GM18511 (cell line): ENCODE measurements around the gene TPGS1.

Experiments
- ATAC-seq: cut with Tn5 transposase; IDR thresholded peaks from one replicate; pipeline ENCODE4 v1.9.1; 2021; ENCODE audit warnings: mild to moderate bottlenecking, moderate library complexity; ENCODE audit not compliant: unreplicated experiment

The TPGS1 gene, protein sequence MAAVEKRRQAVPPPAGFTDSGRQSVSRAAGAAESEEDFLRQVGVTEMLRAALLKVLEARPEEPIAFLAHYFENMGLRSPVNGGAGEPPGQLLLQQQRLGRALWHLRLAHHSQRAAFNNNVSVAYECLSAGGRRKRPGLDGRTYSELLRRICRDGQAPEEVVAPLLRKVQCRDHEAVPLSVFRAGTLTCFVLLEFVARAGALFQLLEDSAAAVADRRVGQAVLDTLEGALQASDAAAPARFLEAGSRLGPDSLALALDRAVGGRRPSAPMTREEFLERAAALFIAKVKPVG

DNA sequence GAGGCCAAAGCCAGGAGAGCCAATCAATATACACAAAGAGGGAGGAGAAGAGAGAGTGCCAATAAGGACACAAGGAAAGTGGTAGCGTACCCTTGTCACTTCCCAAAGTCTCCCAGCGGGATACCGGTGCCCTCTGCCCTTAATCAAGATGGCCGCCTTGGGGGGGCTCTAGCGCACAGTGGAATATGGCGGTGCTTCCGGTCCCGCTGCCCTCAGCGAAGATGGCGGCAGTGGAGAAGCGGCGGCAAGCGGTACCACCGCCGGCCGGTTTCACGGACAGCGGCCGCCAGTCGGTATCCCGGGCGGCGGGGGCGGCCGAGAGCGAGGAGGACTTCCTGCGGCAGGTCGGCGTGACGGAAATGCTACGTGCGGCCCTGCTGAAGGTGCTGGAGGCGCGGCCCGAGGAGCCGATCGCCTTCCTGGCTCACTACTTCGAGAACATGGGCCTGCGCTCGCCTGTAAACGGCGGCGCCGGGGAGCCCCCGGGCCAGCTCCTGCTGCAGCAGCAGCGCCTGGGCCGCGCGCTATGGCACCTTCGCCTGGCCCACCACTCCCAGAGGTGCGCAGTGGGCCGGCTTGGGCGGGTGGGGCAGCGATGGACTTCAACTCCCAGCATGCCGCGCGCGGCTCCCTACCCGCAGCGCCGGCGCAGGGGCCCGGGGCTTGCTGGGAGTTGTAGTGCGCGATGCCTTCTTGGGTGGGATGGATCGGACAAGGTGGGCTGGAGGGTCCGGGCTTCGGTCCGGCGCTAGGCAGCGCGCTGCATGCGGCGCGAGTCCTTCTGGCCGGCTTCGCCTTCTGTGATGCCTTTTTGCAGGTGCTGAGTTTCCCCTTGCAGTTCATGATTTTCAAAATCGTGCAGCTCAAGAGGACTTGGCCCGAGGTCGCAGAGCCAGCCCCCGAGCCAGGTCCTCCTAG, at the start of gene TPGS1:
Gene TPGS1, plus strand, starts transcription at position 212 of the 918 bp plus-strand sequence. Its CDS starts 10 bp downstream, at position 222.
- ATAC-seq: peak; percentile 66

- no peak for ATAC-seq
Measured at GRCh38 chr19:457636-458035, 49.7 kb upstream of the TPGS1 start.

GRCh38 chr19:458091-459042, 48.9 kb upstream of the TPGS1 start:
- ATAC-seq: no peak

DNA sequence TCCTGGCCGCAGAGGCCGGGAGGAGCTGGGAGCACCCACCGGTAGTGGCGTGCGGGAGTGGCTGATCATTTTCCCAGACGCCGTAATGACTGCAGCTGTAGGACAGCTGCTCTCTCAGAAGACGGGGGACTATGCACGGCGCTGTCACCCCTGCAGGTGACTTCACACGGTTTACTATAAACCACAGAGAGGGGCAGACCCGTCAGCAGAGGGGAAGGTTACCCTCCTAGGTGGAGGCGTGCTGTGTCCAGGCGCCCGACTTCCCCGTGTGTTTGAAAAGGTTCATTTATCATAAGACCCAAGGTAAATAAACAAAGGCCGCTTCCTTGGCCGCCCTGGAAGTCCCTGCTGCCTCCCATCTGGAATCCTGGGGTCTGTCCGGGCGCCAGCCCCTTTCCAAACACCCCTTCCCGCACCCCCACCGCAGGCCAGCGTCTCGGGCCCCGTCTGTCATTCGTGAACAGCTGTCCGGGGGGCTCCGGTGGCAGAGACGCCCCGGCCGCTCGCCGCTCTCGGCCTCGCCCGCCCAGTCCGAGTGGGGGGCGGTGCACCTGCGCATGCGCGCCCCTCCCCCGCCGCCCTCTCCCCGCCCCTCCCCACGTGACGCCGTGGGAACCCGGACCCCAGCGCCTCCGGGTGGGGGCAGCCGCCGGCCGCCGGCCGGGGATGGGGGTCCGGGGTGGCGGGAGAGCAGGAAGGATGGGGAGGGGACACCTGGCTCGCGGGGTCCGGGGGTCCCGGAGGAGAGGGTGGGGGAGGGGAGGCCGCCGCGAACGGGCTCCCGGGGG, 47.4 kb upstream of the TPGS1 start:
- no peak for ATAC-seq

- no peak for ATAC-seq
Measured at GRCh38 chr19:460877-461720, 46.2 kb upstream of the TPGS1 start, which contains the start of gene SHC2. SHC2 (minus strand) TSS chr19:461033; CDS start chr19:460996, 37 bp downstream.

DNA sequence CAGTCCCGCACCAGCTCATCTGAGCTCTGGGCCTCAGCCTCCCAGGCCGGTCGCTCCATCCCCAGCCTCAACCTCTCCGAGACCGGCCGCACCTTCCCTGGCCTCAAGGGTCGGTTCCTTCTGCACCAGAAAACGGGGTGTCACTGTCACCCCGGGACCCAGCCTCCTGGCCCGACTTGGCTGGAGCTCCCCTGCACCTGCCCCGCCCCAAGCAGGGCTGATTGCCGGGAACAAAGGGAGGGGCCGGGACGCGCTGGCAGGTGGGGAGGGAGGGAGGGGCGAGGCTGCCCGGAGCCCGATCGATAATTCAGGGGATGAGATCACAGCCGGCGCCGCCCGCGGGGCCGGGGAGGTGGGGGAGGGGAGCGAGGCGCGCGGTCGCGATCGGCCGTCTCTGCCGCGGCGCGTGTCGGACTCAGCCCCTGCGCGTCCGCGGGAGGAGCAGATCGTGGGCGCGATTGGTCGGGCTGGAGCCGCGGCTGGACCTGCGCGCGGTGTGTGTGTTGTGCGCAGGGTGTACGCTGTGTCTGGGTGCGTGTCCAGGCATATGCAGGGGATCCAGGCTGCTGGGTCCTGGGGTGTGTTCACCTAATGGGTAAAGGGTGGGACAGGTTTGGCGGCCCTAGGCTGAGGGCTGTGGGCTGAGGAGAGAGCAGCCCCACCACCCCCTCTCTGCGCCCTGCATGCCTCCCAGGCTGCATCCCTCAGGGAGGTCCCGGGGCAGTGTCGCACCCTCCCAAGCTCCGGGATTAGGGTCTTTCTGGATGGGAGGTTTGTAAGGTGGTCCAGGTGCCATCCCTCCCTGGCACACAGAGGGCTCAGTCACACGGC, 45.4 kb upstream of the TPGS1 start:
- ATAC-seq: no peak

DNA sequence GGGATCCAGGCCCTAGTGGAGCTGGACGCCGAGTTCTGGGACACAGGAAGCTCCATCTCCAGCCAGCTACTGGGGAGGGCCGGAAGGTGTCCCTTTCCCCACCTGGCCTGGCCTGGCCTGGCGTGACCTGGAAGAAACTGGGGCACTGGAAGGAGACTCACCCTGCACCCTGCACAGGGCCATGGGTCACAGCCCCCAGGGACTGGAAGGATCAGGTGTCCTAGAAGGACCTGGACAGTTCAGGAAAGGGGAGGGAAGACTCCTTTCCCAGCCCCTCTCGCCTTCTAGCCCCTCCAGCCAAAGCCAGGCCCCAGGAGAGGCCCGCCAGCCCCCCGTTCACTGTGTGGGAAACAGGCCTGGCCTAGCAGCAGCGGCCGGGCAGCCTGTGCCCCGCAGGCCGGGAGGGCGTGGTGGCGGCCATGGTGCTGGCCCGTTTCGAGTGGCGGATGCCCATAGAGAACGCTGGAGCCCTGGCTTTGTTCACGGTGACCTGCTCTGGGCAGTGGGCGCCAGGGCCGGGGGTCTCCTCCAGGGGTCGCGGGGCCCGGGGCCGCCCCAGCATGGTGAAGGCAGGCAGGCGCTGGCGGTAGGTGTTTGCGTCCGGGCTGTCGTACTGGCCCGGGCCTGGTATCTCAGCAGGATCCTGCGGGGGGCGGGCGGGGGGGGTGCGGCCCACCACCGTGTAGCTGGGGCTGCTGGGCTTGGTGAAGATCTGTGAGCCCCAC, 43.7 kb upstream of the TPGS1 start:
- no peak for ATAC-seq

GRCh38 chr19:464208-464545, 43.1 kb upstream of the TPGS1 start:
- ATAC-seq: no peak

DNA sequence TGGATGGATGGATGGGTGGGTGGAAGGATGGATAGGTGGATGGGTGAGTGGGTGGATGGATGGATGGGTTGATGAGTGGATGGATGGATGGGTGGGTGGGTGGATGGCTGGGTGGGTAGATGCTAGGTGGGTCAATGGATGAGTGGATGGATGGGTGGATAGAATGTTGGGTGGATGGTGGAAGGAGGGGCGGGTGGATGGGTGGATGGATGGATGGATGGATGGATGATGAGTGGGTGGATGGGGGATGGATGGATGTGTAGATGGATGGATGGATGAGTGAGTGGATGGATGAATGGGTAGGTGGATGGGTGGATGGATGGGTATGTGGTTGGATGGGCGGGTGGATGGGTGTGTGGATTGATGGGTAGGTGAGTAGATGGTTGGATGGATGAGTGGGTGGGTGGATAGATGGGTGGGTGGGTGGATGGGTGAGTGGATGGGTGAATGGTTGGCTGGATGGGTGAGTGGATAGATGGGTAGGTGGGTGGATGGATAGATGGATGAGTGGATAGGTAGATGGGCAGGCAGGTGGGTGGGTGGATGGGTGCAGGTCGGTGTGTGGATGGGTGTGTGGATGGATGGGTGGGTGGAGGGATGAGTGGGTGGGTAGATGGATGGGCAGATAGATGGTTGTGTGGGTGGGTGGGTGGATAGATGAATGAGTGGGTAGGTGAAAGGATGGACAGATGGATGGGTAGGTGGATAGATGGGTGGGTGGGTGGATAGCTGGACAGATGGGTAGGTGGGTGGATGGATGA, 42.1 kb upstream of the TPGS1 start:
- no peak for ATAC-seq

DNA sequence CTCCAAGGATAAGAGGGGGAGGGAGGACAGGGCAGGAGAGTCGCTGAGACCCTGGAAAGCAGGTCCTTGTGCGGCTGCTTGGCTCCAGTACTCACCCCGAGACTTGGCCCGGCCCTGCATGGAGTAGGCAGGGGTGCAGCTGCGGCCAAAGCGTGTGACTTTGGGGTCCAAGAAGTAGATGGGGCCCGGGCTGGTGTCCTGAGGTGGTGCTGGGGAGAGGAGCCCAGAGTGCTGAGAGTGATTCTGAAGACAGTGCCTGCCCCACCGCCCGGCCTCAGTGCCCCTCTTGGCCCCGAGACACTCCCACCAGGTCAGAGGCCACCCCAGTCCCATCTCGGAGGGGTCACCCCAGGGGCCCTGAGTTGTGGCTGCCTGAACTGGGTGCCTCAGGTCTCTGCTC, 39.7 kb upstream of the TPGS1 start:
- ATAC-seq: no peak

- no peak for ATAC-seq
Measured at GRCh38 chr19:468587-469256, 38.6 kb upstream of the TPGS1 start.

GRCh38 chr19:469833-470232, 37.5 kb upstream of the TPGS1 start:
- ATAC-seq: no peak

DNA sequence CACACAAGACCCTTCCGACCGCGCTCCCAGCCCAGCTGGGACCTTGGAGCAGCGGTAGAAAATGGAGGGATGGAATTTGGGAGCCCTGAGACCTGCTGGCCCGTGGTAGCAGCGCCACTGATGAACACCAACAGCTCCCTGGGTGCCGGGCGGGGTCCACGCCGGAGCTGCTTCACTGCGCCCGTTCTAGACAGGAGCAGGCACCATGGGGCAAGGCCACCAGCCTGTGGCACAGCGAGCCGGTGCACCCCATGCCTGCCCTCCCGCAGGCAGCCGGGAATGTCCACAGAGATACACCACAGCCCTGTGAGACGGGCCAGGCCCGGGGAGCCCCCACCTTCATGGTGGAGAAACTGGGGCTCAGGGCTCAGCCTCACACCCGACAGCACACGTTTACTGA, 36.6 kb upstream of the TPGS1 start:
- no peak for ATAC-seq

GRCh38 chr19:472005-472858, 35.1 kb upstream of the TPGS1 start:
- ATAC-seq: no peak
